Measurements from ENCODE around the gene ARHGAP26.

- no peak for TF ChIP-seq CTCF (IDR thresholded peaks at IDR 0.05; ENCODE audit: low read depth, low read length, poor library complexity, severe bottlenecking)
- TF ChIP-seq EZH2phosphoT487 (IDR thresholded peaks at IDR 0.05; ENCODE audit: borderline replicate concordance, low read length) = no peak
Observed at GRCh38 chr5:143254819-143255218, 484.6 kb downstream of the ARHGAP26 start.

Measured in DOHH2 (cell line).